Muscle of leg (tissue), 11 donors: ENCODE data around the gene PDE3A. TPM values are rescaled to one million over a fixed set of nuclear protein-coding genes. Genes with fewer than 3 reads are reported as not detected.

Experiments
- DNase-seq: peaks from one replicate; pipeline ENCODE4 v3.0.0; 2013
- H3K27ac ChIP-seq: one replicate; pipeline ENCODE4 v1.5.1; 2013; ENCODE audit warnings: mild to moderate bottlenecking, low read length, control low read depth
- H3K27me3 ChIP-seq: one replicate; pipeline ENCODE4 v1.6.1; 2013; ENCODE audit warnings: low read length; ENCODE audit not compliant: control insufficient read depth, insufficient read depth
- H3K36me3 ChIP-seq: one replicate; pipeline ENCODE4 v1.6.1; 2013; ENCODE audit warnings: low read length; ENCODE audit not compliant: control insufficient read depth, insufficient read depth
- H3K4me1 ChIP-seq: one replicate; pipeline ENCODE4 v1.6.1; 2013; ENCODE audit warnings: low read length; ENCODE audit not compliant: control insufficient read depth, insufficient read depth
- H3K4me3 ChIP-seq: one replicate; pipeline ENCODE4 v1.5.1; 2013; ENCODE audit warnings: low read length, control low read depth
- H3K9me3 ChIP-seq: replicated peaks from 2 replicates; pipeline ENCODE4 v1.6.1; 2013; ENCODE audit warnings: low read depth, low read length; ENCODE audit not compliant: control insufficient read depth
- WGBS: methylation state at CpG from one replicate; pipeline ENCODE4 v1.1.5; 2013; ENCODE audit warnings: missing lambda C conversion rate; ENCODE audit not compliant: insufficient coverage; 5-methylcytosine and 5-hydroxymethylcytosine counted together
- polyA plus RNA-seq, 8 donors: library from polyadenylated mRNA; unstranded; fragments of 120-200 nt; gene quantifications; one replicate each; pipeline versions ENCODE4 v1.2.1 to v1.2.3, GENCODE V29; 2013; ENCODE audit warnings: inconsistent platforms in 1 of 8, low replicate concordance in 1 of 8; ENCODE audit not compliant: insufficient read length in 8 of 8, insufficient read depth in 1 of 8
- total RNA-seq: library from RNA; stranded (reverse); fragments of 120-200 nt; gene quantifications from one replicate; pipeline ENCODE4 v1.2.4, GENCODE V29; 2013

Gene PDE3A
- total and polyA plus RNA-seq, 9 donors: 8.4 to 12.9 (median 11.0) TPM

GRCh38 chr12:20472102-20472782, 103.9 kb downstream of the PDE3A start:
- Histone ChIP-seq H3K4me1 (peaks cover 3% of the 10 kb centered on the region), H3K4me3 (no peak overlapping the region), H3K27me3 (no peaks in the 10 kb centered on the region), H3K9me3 (no peaks in the 10 kb centered on the region), H3K27ac (peak overlapping the region; percentile 18), H3K36me3 (no peaks in the 10 kb centered on the region)
- WGBS: no CpG with 5 or more reads among the region's 2 CpGs
- peak; percentile 83 for DNase-seq

- Histone ChIP-seq H3K36me3 (no peaks in the 10 kb centered on the region), H3K9me3 (no peaks in the 10 kb centered on the region), H3K4me1 (peaks cover 3% of the 10 kb centered on the region), H3K27me3 (no peaks in the 10 kb centered on the region), H3K27ac (no peak overlapping the region), H3K4me3 (no peak overlapping the region)
- no peak for DNase-seq
- 60% methylated on average over 1 of the region's 5 CpGs for WGBS
Observed at GRCh38 chr12:20473133-20473532, 104.8 kb downstream of the PDE3A start.

GRCh38 chr12:20474016-20474415, 105.7 kb downstream of the PDE3A start:
- H3K36me3 ChIP-seq: no peaks in the 10 kb centered on the region
- no CpG with 5 or more reads among the region's 6 CpGs for WGBS
- H3K9me3 ChIP-seq: no peaks in the 10 kb centered on the region
- no peak overlapping the region for H3K27ac ChIP-seq
- no peaks in the 10 kb centered on the region for H3K27me3 ChIP-seq
- no peak overlapping the region for H3K4me3 ChIP-seq
- DNase-seq: no peak
- peaks cover 3% of the 10 kb centered on the region for H3K4me1 ChIP-seq

- H3K27ac ChIP-seq: no peak overlapping the region
- peaks cover 3% of the 10 kb centered on the region for H3K4me1 ChIP-seq
- H3K27me3 ChIP-seq: no peaks in the 10 kb centered on the region
- peak; percentile 46 for DNase-seq
- 57% methylated on average over 2 of the region's 4 CpGs for WGBS
- H3K36me3 ChIP-seq: no peaks in the 10 kb centered on the region
- H3K9me3 ChIP-seq: no peaks in the 10 kb centered on the region
- H3K4me3 ChIP-seq: no peak overlapping the region
Observed at GRCh38 chr12:20474443-20474842, 106.1 kb downstream of the PDE3A start.

DNA sequence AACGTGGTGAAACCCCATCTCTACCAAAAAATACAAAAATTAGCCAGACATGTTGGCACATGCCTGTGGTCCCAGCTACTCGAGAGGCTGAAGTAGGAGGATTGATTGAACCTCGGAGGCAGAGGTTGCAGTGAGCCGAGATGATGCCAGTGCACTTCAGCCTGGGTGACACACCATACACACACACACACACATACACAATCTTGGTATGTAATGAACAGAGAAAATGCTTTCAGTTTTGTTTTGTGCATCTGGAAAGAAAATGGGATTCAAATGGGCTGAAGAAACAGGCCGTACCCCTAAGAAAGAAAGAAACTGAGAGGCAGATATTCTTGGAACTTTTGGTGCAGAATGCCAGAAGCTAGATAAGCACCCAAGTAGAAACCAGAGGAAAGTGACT, 107.2 kb downstream of the PDE3A start:
- no peaks in the 10 kb centered on the region for H3K27me3 ChIP-seq
- H3K4me1 ChIP-seq: peaks cover 3% of the 10 kb centered on the region
- no peaks in the 10 kb centered on the region for H3K9me3 ChIP-seq
- WGBS: 82% methylated on average over 1 of the region's 5 CpGs
- no peaks in the 10 kb centered on the region for H3K36me3 ChIP-seq
- no peak overlapping the region for H3K27ac ChIP-seq
- H3K4me3 ChIP-seq: no peak overlapping the region
- no peak for DNase-seq

- Histone ChIP-seq H3K27ac (no peak overlapping the region), H3K27me3 (no peaks in the 10 kb centered on the region), H3K36me3 (no peaks in the 10 kb centered on the region), H3K9me3 (no peaks in the 10 kb centered on the region), H3K4me3 (no peak overlapping the region), H3K4me1 (no peaks in the 10 kb centered on the region)
- no peak for DNase-seq
- no CpG with 5 or more reads among the region's 2 CpGs for WGBS
Observed at GRCh38 chr12:20476551-20476950, 108.2 kb downstream of the PDE3A start.

- 60% methylated on average over 1 of the region's 5 CpGs for WGBS
- H3K4me3 ChIP-seq: no peak overlapping the region
- H3K9me3 ChIP-seq: no peaks in the 10 kb centered on the region
- no peak for DNase-seq
- no peaks in the 10 kb centered on the region for H3K4me1 ChIP-seq
- H3K27me3 ChIP-seq: no peaks in the 10 kb centered on the region
- no peaks in the 10 kb centered on the region for H3K36me3 ChIP-seq
- no peak overlapping the region for H3K27ac ChIP-seq
Observed at GRCh38 chr12:20477255-20477654, 108.9 kb downstream of the PDE3A start.

DNA sequence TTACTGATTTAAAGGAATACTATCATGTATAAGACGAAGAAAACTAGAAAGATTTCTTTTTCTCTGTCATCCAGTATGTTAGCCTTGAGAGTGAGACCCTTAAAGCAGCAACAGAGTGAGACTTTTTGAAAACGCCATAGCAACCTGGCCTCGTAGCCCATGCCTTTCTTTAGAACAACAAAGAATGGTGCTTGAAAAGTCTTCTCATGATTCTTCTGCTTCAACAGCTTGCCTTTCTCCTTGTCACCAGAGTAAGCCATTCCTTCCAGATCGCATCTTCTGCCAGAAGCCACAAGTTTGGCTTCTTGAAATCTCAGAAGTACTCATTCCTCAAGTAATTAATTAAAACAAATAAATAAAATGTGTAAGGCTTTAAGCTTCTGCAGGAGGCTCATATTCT, 109.3 kb downstream of the PDE3A start:
- H3K36me3 ChIP-seq: no peaks in the 10 kb centered on the region
- no peak overlapping the region for H3K4me3 ChIP-seq
- H3K9me3 ChIP-seq: no peaks in the 10 kb centered on the region
- H3K4me1 ChIP-seq: no peaks in the 10 kb centered on the region
- DNase-seq: no peak
- no peaks in the 10 kb centered on the region for H3K27me3 ChIP-seq
- WGBS: no CpG with 5 or more reads among the region's 4 CpGs
- no peak overlapping the region for H3K27ac ChIP-seq

GRCh38 chr12:20482491-20483054, 114.2 kb downstream of the PDE3A start:
- Histone ChIP-seq H3K4me3 (no peak overlapping the region), H3K27me3 (no peaks in the 10 kb centered on the region), H3K27ac (peak overlapping the region; percentile 61), H3K36me3 (no peaks in the 10 kb centered on the region), H3K9me3 (no peaks in the 10 kb centered on the region), H3K4me1 (no peaks in the 10 kb centered on the region)
- no CpG with 5 or more reads among the region's 2 CpGs for WGBS
- DNase-seq: peak; percentile 37

DNA sequence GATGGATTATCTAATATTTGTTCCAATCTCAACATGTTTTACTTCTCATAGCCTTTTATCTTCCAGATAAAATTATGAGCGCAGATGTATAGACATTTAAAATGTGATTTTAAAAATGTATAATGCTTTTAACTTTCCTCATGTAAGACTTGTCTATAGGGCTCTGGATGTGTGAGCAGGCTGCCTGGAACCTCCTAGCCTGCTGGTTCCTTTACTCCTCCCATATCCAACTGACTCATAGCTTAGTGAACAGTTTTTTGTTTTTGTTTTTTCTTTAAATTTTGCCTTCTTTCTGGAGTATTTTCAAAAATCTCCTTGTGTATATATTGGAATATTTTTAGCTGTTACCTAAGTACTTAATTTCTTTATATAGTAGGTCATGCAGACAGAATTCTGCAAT, 115.4 kb downstream of the PDE3A start:
- H3K4me1 ChIP-seq: no peaks in the 10 kb centered on the region
- DNase-seq: peak; percentile 42
- no peak overlapping the region for H3K4me3 ChIP-seq
- H3K9me3 ChIP-seq: no peaks in the 10 kb centered on the region
- no peaks in the 10 kb centered on the region for H3K27me3 ChIP-seq
- no peak overlapping the region for H3K27ac ChIP-seq
- no peaks in the 10 kb centered on the region for H3K36me3 ChIP-seq
- no CpG with 5 or more reads among the region's 1 CpG for WGBS
